ENCODE data around the gene GIMD1.

DNA sequence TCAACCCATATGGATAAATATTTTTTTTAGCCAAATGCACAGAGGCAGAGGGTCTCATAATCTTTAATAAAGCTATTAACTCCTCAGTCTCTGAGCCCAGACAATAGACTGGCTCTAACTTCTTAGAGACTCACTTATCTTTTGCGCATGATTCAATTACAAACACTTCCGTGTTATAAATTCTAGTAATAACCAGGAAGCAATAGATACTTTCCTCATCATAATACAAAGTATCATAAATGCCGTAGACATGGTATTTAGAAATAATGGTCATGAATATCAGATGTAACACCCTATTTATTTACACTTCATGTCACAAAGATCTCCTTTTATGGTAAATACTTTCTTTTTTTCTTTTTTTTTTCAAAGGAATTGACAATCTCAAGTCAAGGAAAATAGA, 4.4 kb upstream of the GIMD1 start:
- TF ChIP-seq, protein P1, sequence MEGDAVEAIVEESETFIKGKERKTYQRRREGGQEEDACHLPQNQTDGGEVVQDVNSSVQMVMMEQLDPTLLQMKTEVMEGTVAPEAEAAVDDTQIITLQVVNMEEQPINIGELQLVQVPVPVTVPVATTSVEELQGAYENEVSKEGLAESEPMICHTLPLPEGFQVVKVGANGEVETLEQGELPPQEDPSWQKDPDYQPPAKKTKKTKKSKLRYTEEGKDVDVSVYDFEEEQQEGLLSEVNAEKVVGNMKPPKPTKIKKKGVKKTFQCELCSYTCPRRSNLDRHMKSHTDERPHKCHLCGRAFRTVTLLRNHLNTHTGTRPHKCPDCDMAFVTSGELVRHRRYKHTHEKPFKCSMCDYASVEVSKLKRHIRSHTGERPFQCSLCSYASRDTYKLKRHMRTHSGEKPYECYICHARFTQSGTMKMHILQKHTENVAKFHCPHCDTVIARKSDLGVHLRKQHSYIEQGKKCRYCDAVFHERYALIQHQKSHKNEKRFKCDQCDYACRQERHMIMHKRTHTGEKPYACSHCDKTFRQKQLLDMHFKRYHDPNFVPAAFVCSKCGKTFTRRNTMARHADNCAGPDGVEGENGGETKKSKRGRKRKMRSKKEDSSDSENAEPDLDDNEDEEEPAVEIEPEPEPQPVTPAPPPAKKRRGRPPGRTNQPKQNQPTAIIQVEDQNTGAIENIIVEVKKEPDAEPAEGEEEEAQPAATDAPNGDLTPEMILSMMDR (IDR thresholded peaks at IDR 0.05), result no peak
- TF ChIP-seq POLR2A (IDR thresholded peaks at IDR 0.05; ENCODE audit: low read depth) (no peak), EP300 (IDR thresholded peaks at IDR 0.05) (no peak), POLR2AphosphoS5 (IDR thresholded peaks at IDR 0.05) (no peak)

Measured in esophagus muscularis mucosa (tissue), 4 donors.